ENCODE results near the gene SUPT5H.
"Not testable (repeated sequence)": the region's sequence is repeated elsewhere in the genome, so short reads cannot be mapped to it uniquely, and the experiment has no call there.

The SUPT5H gene

GRCh38 chr19:39469036-39469435, 23.7 kb downstream of the SUPT5H start:
- no peak for DNase-seq

- DNase-seq: no peak
Observed at GRCh38 chr19:39469567-39469966, 24.2 kb downstream of the SUPT5H start.

- DNase-seq: no peak
Observed at GRCh38 chr19:39470724-39471339, 25.4 kb downstream of the SUPT5H start.

GRCh38 chr19:39471756-39472536, 26.6 kb downstream of the SUPT5H start:
- DNase-seq: no peak

- DNase-seq: no peak
Observed at GRCh38 chr19:39472746-39473442, 27.5 kb downstream of the SUPT5H start.

- DNase-seq: no peak
Observed at GRCh38 chr19:39473443-39473960, 28.1 kb downstream of the SUPT5H start.

- peak; percentile 83 for DNase-seq
Observed at GRCh38 chr19:39474139-39474620, 28.8 kb downstream of the SUPT5H start.

GRCh38 chr19:39475748-39476147, 30.4 kb downstream of the SUPT5H start:
- no peak for DNase-seq

- not testable (repeated sequence) for DNase-seq
Observed at GRCh38 chr19:39479319-39479801, 34.0 kb downstream of the SUPT5H start.

GRCh38 chr19:39479916-39480315, 34.5 kb downstream of the SUPT5H start:
- DNase-seq: no peak

GRCh38 chr19:39480337-39481228, 35.2 kb downstream of the SUPT5H start, which contains the start of gene TIMM50:
Gene TIMM50 (plus strand): TSS chr19:39480838. CDS start chr19:39480854, 16 bp downstream.
- DNase-seq: peak; percentile 99

GRCh38 chr19:39481229-39481545, 35.8 kb downstream of the SUPT5H start:
- DNase-seq: no peak

- no peak for DNase-seq
Observed at GRCh38 chr19:39481676-39482075, 36.3 kb downstream of the SUPT5H start.

GRCh38 chr19:39483141-39483540, 37.8 kb downstream of the SUPT5H start:
- DNase-seq: no peak

GRCh38 chr19:39489756-39490155, 44.4 kb downstream of the SUPT5H start:
- no peak for DNase-seq

- no peak for DNase-seq
Observed at GRCh38 chr19:39492225-39492624, 46.8 kb downstream of the SUPT5H start.

- no peak for DNase-seq
Observed at GRCh38 chr19:39492788-39493187, 47.4 kb downstream of the SUPT5H start.

GRCh38 chr19:39494661-39495060, 49.3 kb downstream of the SUPT5H start:
- no peak for DNase-seq

- no peak for DNase-seq
Observed at GRCh38 chr19:39496063-39496462, 50.7 kb downstream of the SUPT5H start.

- no peak for DNase-seq
Observed at GRCh38 chr19:39497701-39497995, 52.3 kb downstream of the SUPT5H start.

- no peak for DNase-seq
Observed at GRCh38 chr19:39497996-39498797, 52.8 kb downstream of the SUPT5H start.
